Osteocyte (in vitro differentiated cells): ENCODE results near the gene MAMLD1. TPM values are rescaled to one million over a fixed set of nuclear protein-coding genes. Genes with fewer than 3 reads are reported as not detected.

Experiments
- DNase-seq: peaks from one replicate; pipeline ENCODE4 v3.0.0; 2021; ENCODE audit warnings: mixed read lengths; ENCODE audit not compliant: unreplicated experiment; ENCODE audit errors: extremely low spot score
- H3K27ac Mint-ChIP-seq: one replicate; pipeline ENCODE4 v1.8.0; 2021; ENCODE audit warnings: mild to moderate bottlenecking, mixed read lengths; ENCODE audit not compliant: unreplicated experiment
- H3K27me3 Mint-ChIP-seq: one replicate; pipeline ENCODE4 v1.8.0; 2021; ENCODE audit warnings: mixed read lengths; ENCODE audit not compliant: unreplicated experiment
- H3K36me3 Mint-ChIP-seq: one replicate; pipeline ENCODE4 v1.8.0; 2021; ENCODE audit warnings: mixed read lengths; ENCODE audit not compliant: unreplicated experiment
- H3K4me1 Mint-ChIP-seq: one replicate; pipeline ENCODE4 v1.8.0; 2021; ENCODE audit warnings: mixed read lengths; ENCODE audit not compliant: unreplicated experiment
- H3K4me3 Mint-ChIP-seq: one replicate; pipeline ENCODE4 v1.8.0; 2021; ENCODE audit warnings: mild to moderate bottlenecking, moderate library complexity, mixed read lengths; ENCODE audit not compliant: unreplicated experiment
- H3K9me3 Mint-ChIP-seq: one replicate; pipeline ENCODE4 v1.8.0; 2021; ENCODE audit warnings: mixed read lengths; ENCODE audit not compliant: unreplicated experiment
- total RNA-seq: library from RNA; stranded (reverse); gene quantifications from 2 replicates; pipeline ENCODE4 v1.2.1, GENCODE V29; 2021
- TF ChIP-seq, protein P1 (sequence below): fragments of 200-600 bp; sonication (generic); IDR thresholded peaks from 2 replicates; pipeline ENCODE4 v1.5.0; 2021; ENCODE audit warnings: antibody characterized with exemption, mild to moderate bottlenecking, moderate library complexity

MAMLD1 gene
- total RNA-seq, 1 donor from 2014 or later, result 13.2 TPM

- no peaks in the 10 kb centered on the region for H3K36me3 Mint-ChIP-seq
- H3K27me3 Mint-ChIP-seq, result no peaks in the 10 kb centered on the region
- no peak overlapping the region for H3K27ac Mint-ChIP-seq
- peaks cover 2% of the 10 kb centered on the region for H3K4me1 Mint-ChIP-seq
- H3K9me3 Mint-ChIP-seq, result no peaks in the 10 kb centered on the region
- DNase-seq, result no peak
- H3K4me3 Mint-ChIP-seq, result no peak overlapping the region
- TF ChIP-seq, protein P1, sequence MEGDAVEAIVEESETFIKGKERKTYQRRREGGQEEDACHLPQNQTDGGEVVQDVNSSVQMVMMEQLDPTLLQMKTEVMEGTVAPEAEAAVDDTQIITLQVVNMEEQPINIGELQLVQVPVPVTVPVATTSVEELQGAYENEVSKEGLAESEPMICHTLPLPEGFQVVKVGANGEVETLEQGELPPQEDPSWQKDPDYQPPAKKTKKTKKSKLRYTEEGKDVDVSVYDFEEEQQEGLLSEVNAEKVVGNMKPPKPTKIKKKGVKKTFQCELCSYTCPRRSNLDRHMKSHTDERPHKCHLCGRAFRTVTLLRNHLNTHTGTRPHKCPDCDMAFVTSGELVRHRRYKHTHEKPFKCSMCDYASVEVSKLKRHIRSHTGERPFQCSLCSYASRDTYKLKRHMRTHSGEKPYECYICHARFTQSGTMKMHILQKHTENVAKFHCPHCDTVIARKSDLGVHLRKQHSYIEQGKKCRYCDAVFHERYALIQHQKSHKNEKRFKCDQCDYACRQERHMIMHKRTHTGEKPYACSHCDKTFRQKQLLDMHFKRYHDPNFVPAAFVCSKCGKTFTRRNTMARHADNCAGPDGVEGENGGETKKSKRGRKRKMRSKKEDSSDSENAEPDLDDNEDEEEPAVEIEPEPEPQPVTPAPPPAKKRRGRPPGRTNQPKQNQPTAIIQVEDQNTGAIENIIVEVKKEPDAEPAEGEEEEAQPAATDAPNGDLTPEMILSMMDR, result no peak
Measured at GRCh38 chrX:150499240-150499639, 136.1 kb downstream of the MAMLD1 start.

- Mint-ChIP-seq H3K9me3 (no peaks in the 10 kb centered on the region), H3K4me1 (peaks cover 5% of the 10 kb centered on the region), H3K27me3 (no peaks in the 10 kb centered on the region), H3K27ac (no peak overlapping the region), H3K4me3 (no peak overlapping the region), H3K36me3 (no peaks in the 10 kb centered on the region)
- TF ChIP-seq, protein P1, result no peak
- DNase-seq, result no peak
Measured at GRCh38 chrX:150502091-150502490, 139.0 kb downstream of the MAMLD1 start.

- DNase-seq, result no peak
- TF ChIP-seq, protein P1, result no peak
- no peaks in the 10 kb centered on the region for H3K27me3 Mint-ChIP-seq
- no peak overlapping the region for H3K4me3 Mint-ChIP-seq
- no peaks in the 10 kb centered on the region for H3K9me3 Mint-ChIP-seq
- H3K4me1 Mint-ChIP-seq, result peaks cover 5% of the 10 kb centered on the region
- no peak overlapping the region for H3K27ac Mint-ChIP-seq
- H3K36me3 Mint-ChIP-seq, result no peaks in the 10 kb centered on the region
Measured at GRCh38 chrX:150502979-150503897, 140.1 kb downstream of the MAMLD1 start.

- Mint-ChIP-seq H3K4me3 (no peak overlapping the region), H3K27me3 (no peaks in the 10 kb centered on the region), H3K4me1 (peaks cover 5% of the 10 kb centered on the region), H3K36me3 (no peaks in the 10 kb centered on the region), H3K9me3 (no peaks in the 10 kb centered on the region), H3K27ac (no peak overlapping the region)
- DNase-seq, result no peak
- TF ChIP-seq, protein P1, result no peak
Measured at GRCh38 chrX:150503898-150504219, 140.7 kb downstream of the MAMLD1 start.

DNA sequence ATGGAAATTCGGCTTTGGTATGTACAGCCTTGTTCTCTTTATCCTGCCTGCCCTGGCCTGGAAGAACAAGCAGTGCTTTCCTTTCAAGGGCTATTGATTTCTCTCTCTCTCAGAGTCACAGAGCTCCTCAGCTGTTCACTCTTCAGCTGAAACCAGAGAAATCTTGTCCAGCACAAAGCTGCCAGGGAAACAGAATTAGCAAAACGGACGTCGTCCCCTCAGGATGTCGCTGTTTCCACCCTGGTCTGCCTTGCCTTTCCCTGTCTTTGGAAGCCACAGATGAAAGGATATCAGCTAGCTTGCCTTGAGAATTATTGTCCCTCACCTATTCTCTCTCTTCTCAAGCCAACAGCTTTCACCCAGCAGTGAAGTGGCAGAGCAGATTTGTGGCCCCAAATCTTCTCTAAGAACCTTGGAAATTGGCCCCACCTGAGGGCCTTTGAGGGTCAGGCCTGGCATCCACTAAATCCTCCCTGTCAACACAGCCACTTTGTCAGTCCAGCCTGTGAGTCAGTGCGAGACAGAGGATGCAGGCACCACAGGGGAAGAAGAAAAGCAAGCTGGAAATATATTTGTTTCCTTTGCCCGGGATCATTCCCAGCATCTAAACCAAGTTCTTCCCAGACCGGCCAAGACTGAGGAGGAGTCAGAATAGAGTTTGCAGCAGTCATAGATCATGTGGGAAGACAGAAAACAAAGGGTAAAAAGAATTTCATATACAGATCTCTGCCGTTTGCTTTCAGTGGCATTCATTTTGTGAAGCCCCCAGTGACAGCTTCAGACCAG, 141.5 kb downstream of the MAMLD1 start:
- no peak for DNase-seq
- Mint-ChIP-seq H3K36me3 (no peaks in the 10 kb centered on the region), H3K27ac (peak overlapping the region; percentile 56), H3K9me3 (no peaks in the 10 kb centered on the region), H3K4me3 (no peak overlapping the region), H3K4me1 (peaks cover 5% of the 10 kb centered on the region), H3K27me3 (no peaks in the 10 kb centered on the region)
- TF ChIP-seq, protein P1, result no peak
